ENCODE data around the gene ROMO1. TPM values are rescaled to one million over a fixed set of nuclear protein-coding genes. Genes with fewer than 3 reads are reported as not detected.

Gene ROMO1
- total RNA-seq, 4 donors from 2014 or later = 64.7 to 402 (median 229) TPM

- no peaks in the 10 kb centered on the region for H3K9me3 ChIP-seq
- TF ChIP-seq POLR2A (IDR thresholded peaks at IDR 0.05) (no peak), CTCF (IDR thresholded peaks at IDR 0.05) (no peak)
- DNase-seq = no peak
- H3K27me3 ChIP-seq = no peaks in the 10 kb centered on the region
- peaks cover 0 to 11% of the 10 kb centered on the region in 2 donors for H3K4me1 ChIP-seq
- H3K27ac ChIP-seq = no peak overlapping the region
- H3K36me3 ChIP-seq = peaks cover 92 to 95% of the 10 kb centered on the region in 2 donors
- WGBS, 2 donors = 67 to 70% methylated on average over 4 of the region's 4 CpGs
- intact Hi-C loops (cut with DNase I) = no loop called here
- H3K4me3 ChIP-seq (replicated peaks in 1 of 3) = no peak overlapping the region
These were observed 31.6 kb downstream of the ROMO1 start for GRCh38 chr20:35730583-35731468.

GRCh38 chr20:35731469-35731788, 32.2 kb downstream of the ROMO1 start:
- H3K9me3 ChIP-seq = no peaks in the 10 kb centered on the region
- H3K36me3 ChIP-seq = peaks cover 86 to 93% of the 10 kb centered on the region in 2 donors
- intact Hi-C loops (cut with DNase I) = no loop called here
- peaks cover 0 to 17% of the 10 kb centered on the region in 2 donors for H3K4me1 ChIP-seq
- WGBS, 2 donors = 73 to 76% methylated on average over 2 of the region's 2 CpGs
- TF ChIP-seq CTCF (IDR thresholded peaks at IDR 0.05) = no peak
- no peak for TF ChIP-seq POLR2A (IDR thresholded peaks at IDR 0.05)
- H3K27ac ChIP-seq = no peak overlapping the region
- no peak for DNase-seq
- no peak overlapping the region for H3K4me3 ChIP-seq (replicated peaks in 1 of 3)
- H3K27me3 ChIP-seq = no peaks in the 10 kb centered on the region

GRCh38 chr20:35731862-35732643, 32.8 kb downstream of the ROMO1 start:
- H3K36me3 ChIP-seq = peaks cover 84 to 93% of the 10 kb centered on the region in 2 donors
- intact Hi-C loops (cut with DNase I) = no loop called here
- H3K9me3 ChIP-seq = no peaks in the 10 kb centered on the region
- no peak for TF ChIP-seq CTCF (IDR thresholded peaks at IDR 0.05)
- no peak for TF ChIP-seq POLR2A (IDR thresholded peaks at IDR 0.05)
- 90 to 91% methylated on average over 24 of the region's 24 CpGs for WGBS, 2 donors
- peaks cover 0 to 19% of the 10 kb centered on the region in 2 donors for H3K4me1 ChIP-seq
- DNase-seq = no peak
- H3K27ac ChIP-seq = no peak overlapping the region
- H3K4me3 ChIP-seq (replicated peaks in 1 of 3) = no peak overlapping the region
- no peaks in the 10 kb centered on the region for H3K27me3 ChIP-seq

- peaks cover 84 to 93% of the 10 kb centered on the region in 2 donors for H3K36me3 ChIP-seq
- H3K4me3 ChIP-seq (replicated peaks in 1 of 3) = no peak overlapping the region
- WGBS, 2 donors = 62 to 79% methylated on average over 1 of the region's 1 CpG
These were observed 33.4 kb downstream of the ROMO1 start for GRCh38 chr20:35732644-35732982.

More at GRCh38 chr20:35732644-35732982, 33.4 kb downstream of the ROMO1 start:
- peaks cover 0 to 19% of the 10 kb centered on the region in 2 donors for H3K4me1 ChIP-seq
- H3K9me3 ChIP-seq = no peaks in the 10 kb centered on the region
- TF ChIP-seq CTCF (IDR thresholded peaks at IDR 0.05) (no peak), POLR2A (IDR thresholded peaks at IDR 0.05) (no peak)
- intact Hi-C loops (cut with DNase I) = no loop called here
- no peak for DNase-seq
- no peak overlapping the region for H3K27ac ChIP-seq
- no peaks in the 10 kb centered on the region for H3K27me3 ChIP-seq
